ENCODE results near the gene RENBP.

RENBP gene

GRCh38 chrX:153960077-153960476 lies 15.6 kb upstream of the RENBP start:
- H3K4me3 ChIP-seq (ENCODE audit: low read length) = no peak overlapping the region
- no peaks in the 10 kb centered on the region for H3K4me1 ChIP-seq (ENCODE audit: control insufficient read depth, low read depth, low read length)
- H3K36me3 ChIP-seq (ENCODE audit: control insufficient read depth, low read depth, low read length) = peaks cover 82% of the 10 kb centered on the region
- no peak overlapping the region for H3K9ac ChIP-seq (ENCODE audit: low read length)
- H3K27ac ChIP-seq (ENCODE audit: low read length) = no peak overlapping the region
- H3K9me3 ChIP-seq (ENCODE audit: control insufficient read depth, low read depth, low read length) = peaks cover 12% of the 10 kb centered on the region
- H3K27me3 ChIP-seq (ENCODE audit: control insufficient read depth, insufficient read depth, low read length) = no peaks in the 10 kb centered on the region

GRCh38 chrX:153959649-153960048 lies 15.2 kb upstream of the RENBP start:
- Histone ChIP-seq H3K27me3 (ENCODE audit: control insufficient read depth, insufficient read depth, low read length) (no peaks in the 10 kb centered on the region), H3K36me3 (ENCODE audit: control insufficient read depth, low read depth, low read length) (peaks cover 86% of the 10 kb centered on the region), H3K4me3 (ENCODE audit: low read length) (no peak overlapping the region), H3K4me1 (ENCODE audit: control insufficient read depth, low read depth, low read length) (no peaks in the 10 kb centered on the region), H3K9ac (ENCODE audit: low read length) (no peak overlapping the region), H3K27ac (ENCODE audit: low read length) (no peak overlapping the region), H3K9me3 (ENCODE audit: control insufficient read depth, low read depth, low read length) (peaks cover 12% of the 10 kb centered on the region)

- Histone ChIP-seq H3K4me3 (ENCODE audit: low read length) (no peak overlapping the region), H3K9me3 (ENCODE audit: control insufficient read depth, low read depth, low read length) (peaks cover 12% of the 10 kb centered on the region), H3K4me1 (ENCODE audit: control insufficient read depth, low read depth, low read length) (no peaks in the 10 kb centered on the region), H3K27ac (ENCODE audit: low read length) (no peak overlapping the region), H3K36me3 (ENCODE audit: control insufficient read depth, low read depth, low read length) (peaks cover 82% of the 10 kb centered on the region), H3K9ac (ENCODE audit: low read length) (no peak overlapping the region), H3K27me3 (ENCODE audit: control insufficient read depth, insufficient read depth, low read length) (no peaks in the 10 kb centered on the region)
These were observed 14.2 kb upstream of the RENBP start for GRCh38 chrX:153958605-153959004.

- Histone ChIP-seq H3K27me3 (ENCODE audit: control insufficient read depth, insufficient read depth, low read length) (no peaks in the 10 kb centered on the region), H3K4me3 (ENCODE audit: low read length) (no peak overlapping the region), H3K4me1 (ENCODE audit: control insufficient read depth, low read depth, low read length) (no peaks in the 10 kb centered on the region), H3K9ac (ENCODE audit: low read length) (no peak overlapping the region), H3K36me3 (ENCODE audit: control insufficient read depth, low read depth, low read length) (peaks cover 82% of the 10 kb centered on the region), H3K9me3 (ENCODE audit: control insufficient read depth, low read depth, low read length) (peaks cover 12% of the 10 kb centered on the region), H3K27ac (ENCODE audit: low read length) (no peak overlapping the region)
These were observed 12.8 kb upstream of the RENBP start for GRCh38 chrX:153957224-153957623.

DNA sequence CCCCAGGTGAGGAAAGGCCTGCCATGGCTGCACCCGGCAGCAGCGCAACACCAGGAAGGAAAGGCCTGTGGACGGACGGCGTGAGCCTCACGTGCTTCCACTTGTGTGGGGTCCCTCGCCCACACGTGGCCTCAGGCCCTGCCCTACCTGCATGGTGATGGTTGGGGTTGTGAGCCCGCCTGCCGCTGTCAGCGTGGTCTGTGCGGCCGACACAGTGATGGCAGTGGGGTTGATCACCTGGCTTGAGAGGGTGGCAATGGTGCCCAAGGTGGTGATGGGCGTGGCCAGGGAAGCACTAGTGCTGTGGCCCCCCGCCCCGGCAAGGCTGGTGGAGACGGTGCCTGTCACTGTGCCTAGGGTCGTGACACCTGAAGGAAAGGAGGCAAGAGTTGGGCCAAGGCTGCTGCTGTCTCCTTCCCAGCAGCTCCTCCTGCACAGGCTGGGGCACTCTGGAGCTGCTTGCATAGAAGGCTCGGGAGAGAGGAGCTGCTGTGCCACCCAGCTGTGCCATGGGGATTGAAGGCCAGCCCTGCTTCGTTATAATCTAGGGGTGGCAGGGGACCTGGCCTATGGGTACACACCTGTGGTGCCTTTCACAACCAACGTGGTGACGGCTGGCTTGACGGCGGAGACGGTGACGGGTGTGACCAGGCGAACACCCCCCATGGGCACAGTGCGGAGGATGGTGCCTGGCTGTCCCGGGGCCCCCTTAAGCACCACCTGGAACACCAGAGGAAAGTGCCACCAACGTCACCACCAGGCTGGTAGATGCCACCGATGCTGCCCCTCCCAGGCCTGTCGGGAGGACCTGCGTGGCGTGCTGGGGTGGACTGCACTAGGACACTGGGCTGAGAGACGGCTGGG lies 11.8 kb upstream of the RENBP start:
- peaks cover 6% of the 10 kb centered on the region for H3K9me3 ChIP-seq (ENCODE audit: control insufficient read depth, low read depth, low read length)
- H3K27ac ChIP-seq (ENCODE audit: low read length) = no peak overlapping the region
- no peaks in the 10 kb centered on the region for H3K4me1 ChIP-seq (ENCODE audit: control insufficient read depth, low read depth, low read length)
- no peak overlapping the region for H3K9ac ChIP-seq (ENCODE audit: low read length)
- H3K4me3 ChIP-seq (ENCODE audit: low read length) = no peak overlapping the region
- no peaks in the 10 kb centered on the region for H3K27me3 ChIP-seq (ENCODE audit: control insufficient read depth, insufficient read depth, low read length)
- H3K36me3 ChIP-seq (ENCODE audit: control insufficient read depth, low read depth, low read length) = peaks cover 81% of the 10 kb centered on the region

DNA sequence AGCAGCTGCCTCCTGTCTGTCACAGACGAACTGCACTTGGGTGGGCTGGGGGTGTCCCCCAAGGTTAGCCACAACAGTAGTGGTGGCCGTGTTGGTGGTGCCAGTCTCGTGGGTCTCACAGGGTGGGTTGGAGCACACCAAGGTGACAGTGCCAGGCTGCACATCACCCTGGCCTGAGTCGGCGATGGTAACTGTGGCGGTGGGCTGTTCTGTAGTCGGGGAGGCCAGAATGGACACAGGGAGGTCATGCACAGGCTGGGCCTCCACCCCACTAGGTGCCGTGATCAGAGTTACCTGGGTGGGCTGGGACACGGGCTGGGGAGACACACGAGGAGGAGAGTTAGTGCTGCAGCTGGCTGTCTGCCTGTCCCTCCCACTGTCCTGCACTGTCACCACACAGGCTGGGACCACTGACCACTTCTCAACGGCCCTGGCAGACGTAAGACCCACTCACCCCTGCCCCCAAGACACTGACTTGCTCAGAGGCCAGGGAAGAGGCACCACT lies 10.8 kb upstream of the RENBP start:
- Histone ChIP-seq H3K4me1 (ENCODE audit: control insufficient read depth, low read depth, low read length) (no peaks in the 10 kb centered on the region), H3K9ac (ENCODE audit: low read length) (no peak overlapping the region), H3K36me3 (ENCODE audit: control insufficient read depth, low read depth, low read length) (peaks cover 81% of the 10 kb centered on the region), H3K9me3 (ENCODE audit: control insufficient read depth, low read depth, low read length) (peaks cover 4% of the 10 kb centered on the region), H3K4me3 (ENCODE audit: low read length) (no peak overlapping the region), H3K27me3 (ENCODE audit: control insufficient read depth, insufficient read depth, low read length) (no peaks in the 10 kb centered on the region), H3K27ac (ENCODE audit: low read length) (no peak overlapping the region)

- Histone ChIP-seq H3K9ac (ENCODE audit: low read length) (no peak overlapping the region), H3K9me3 (ENCODE audit: control insufficient read depth, low read depth, low read length) (peaks cover 4% of the 10 kb centered on the region), H3K27me3 (ENCODE audit: control insufficient read depth, insufficient read depth, low read length) (no peaks in the 10 kb centered on the region), H3K4me3 (ENCODE audit: low read length) (no peak overlapping the region), H3K4me1 (ENCODE audit: control insufficient read depth, low read depth, low read length) (no peaks in the 10 kb centered on the region), H3K27ac (ENCODE audit: low read length) (no peak overlapping the region), H3K36me3 (ENCODE audit: control insufficient read depth, low read depth, low read length) (peaks cover 81% of the 10 kb centered on the region)
These were observed 10.2 kb upstream of the RENBP start for GRCh38 chrX:153954558-153955227.

DNA sequence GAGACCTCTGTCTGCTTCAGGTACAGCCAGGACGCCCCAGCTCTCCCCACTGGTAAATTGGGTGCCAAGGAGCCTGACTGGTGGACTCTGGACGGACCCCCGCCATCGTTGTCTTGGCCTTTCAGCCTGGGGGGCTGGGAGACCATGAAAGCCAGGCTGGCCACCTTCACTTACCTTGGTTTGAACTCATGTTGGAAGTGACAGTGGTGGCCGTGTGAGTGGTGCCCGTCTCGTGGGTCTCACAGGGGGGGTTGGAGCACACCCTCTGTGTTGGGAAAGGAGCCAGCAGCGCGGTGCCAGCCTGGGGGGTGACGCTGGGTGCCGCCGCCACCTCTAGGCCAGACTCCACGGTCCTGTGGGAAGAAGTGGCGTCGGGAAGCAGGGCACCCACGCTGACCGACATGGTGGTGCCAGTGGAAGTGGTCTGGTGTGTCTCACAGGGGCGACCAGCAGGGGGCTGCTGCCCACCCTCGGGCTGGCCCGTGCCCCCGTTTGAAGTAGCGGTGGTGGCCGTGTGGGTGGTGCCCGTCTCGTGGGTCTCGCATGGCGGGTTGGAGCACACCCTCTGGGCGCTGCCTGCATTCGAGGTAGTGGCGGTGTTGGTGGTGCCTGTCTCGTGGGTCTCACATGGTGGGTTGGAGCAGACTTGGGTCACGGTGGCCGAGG lies 9.6 kb upstream of the RENBP start:
- Histone ChIP-seq H3K27ac (ENCODE audit: low read length) (no peak overlapping the region), H3K4me1 (ENCODE audit: control insufficient read depth, low read depth, low read length) (no peaks in the 10 kb centered on the region), H3K9me3 (ENCODE audit: control insufficient read depth, low read depth, low read length) (peaks cover 4% of the 10 kb centered on the region), H3K36me3 (ENCODE audit: control insufficient read depth, low read depth, low read length) (peaks cover 80% of the 10 kb centered on the region), H3K4me3 (ENCODE audit: low read length) (no peak overlapping the region), H3K9ac (ENCODE audit: low read length) (no peak overlapping the region), H3K27me3 (ENCODE audit: control insufficient read depth, insufficient read depth, low read length) (no peaks in the 10 kb centered on the region)

GRCh38 chrX:153953342-153953830 lies 8.9 kb upstream of the RENBP start:
- peak overlapping the region; percentile 53 for H3K9ac ChIP-seq (ENCODE audit: low read length)
- H3K36me3 ChIP-seq (ENCODE audit: control insufficient read depth, low read depth, low read length) = peaks cover 74% of the 10 kb centered on the region
- no peak overlapping the region for H3K4me3 ChIP-seq (ENCODE audit: low read length)
- H3K4me1 ChIP-seq (ENCODE audit: control insufficient read depth, low read depth, low read length) = no peaks in the 10 kb centered on the region
- H3K27me3 ChIP-seq (ENCODE audit: control insufficient read depth, insufficient read depth, low read length) = no peaks in the 10 kb centered on the region
- H3K27ac ChIP-seq (ENCODE audit: low read length) = peak overlapping the region; percentile 76
- peaks cover 3% of the 10 kb centered on the region for H3K9me3 ChIP-seq (ENCODE audit: control insufficient read depth, low read depth, low read length)

DNA sequence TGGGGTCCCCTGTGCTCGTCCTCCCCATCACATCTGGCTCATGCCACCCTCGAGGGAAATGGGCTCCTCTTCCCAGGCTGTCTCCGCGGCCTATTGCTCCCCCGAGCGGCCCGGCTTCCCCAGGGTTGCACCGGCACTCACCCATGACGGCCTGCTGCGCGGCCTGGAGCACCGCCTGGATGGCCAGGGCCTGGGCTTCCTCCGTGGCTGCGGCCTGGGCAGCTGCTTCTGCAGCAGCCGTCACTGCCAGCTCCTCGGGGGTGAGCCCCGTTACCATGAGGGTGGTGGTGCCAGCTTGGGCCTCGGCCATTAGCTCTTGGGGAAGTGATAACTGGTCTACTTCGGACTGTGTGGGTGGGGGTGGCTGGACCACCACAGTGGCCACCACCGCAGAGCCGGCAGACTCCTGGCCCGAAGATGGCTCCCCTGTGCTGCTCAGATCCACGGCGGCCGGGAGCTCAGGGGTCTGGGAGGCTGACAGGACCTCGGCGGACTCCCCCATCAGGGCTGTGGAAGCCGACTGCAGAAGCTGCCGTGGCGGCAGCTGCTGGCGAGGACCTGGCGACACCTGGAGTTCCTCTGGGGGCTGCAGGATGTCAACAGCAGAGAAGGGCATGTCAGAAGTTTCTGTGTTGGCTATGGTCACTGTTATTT lies 8.1 kb upstream of the RENBP start:
- H3K4me3 ChIP-seq (ENCODE audit: low read length) = no peak overlapping the region
- peak overlapping the region; percentile 76 for H3K27ac ChIP-seq (ENCODE audit: low read length)
- no peaks in the 10 kb centered on the region for H3K9me3 ChIP-seq (ENCODE audit: control insufficient read depth, low read depth, low read length)
- peaks cover 66% of the 10 kb centered on the region for H3K36me3 ChIP-seq (ENCODE audit: control insufficient read depth, low read depth, low read length)
- H3K27me3 ChIP-seq (ENCODE audit: control insufficient read depth, insufficient read depth, low read length) = no peaks in the 10 kb centered on the region
- no peaks in the 10 kb centered on the region for H3K4me1 ChIP-seq (ENCODE audit: control insufficient read depth, low read depth, low read length)
- H3K9ac ChIP-seq (ENCODE audit: low read length) = peak overlapping the region; percentile 53

Data from iPS-18a (cell line).